Measurements from ENCODE around the gene PPM1A.

The PPM1A gene

DNA sequence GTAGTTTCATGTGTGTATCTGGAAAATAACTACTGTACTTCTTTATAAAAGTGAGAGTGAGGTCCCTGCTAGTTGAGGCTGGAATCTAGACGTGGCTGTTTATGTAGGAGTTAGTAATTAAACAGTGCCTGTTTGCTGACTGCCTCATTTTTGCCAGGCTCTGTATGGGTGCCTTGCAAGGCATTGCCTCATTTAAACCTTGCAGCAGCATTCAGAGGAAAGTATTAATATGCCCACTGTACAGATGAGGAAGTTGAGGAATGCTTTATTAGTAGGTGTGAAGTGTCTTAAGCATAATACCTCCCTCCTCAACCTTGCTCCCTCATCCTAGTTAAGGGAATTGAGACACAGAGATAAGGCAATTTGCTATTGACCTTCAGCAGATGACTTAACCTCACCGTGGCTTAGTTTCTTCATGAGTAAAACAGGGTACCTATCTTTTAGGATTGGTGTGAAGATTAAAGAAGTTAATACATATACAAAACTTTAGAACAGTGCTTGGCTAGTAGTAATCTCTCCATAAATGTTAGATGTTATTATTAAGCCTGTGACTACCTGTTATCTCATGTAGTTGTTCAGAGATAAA is 28.7 kb downstream of the PPM1A start:
- H3K4me2 ChIP-seq (ENCODE audit: low read length), result no peak overlapping the region
- H3K9ac ChIP-seq (ENCODE audit: low read length), result no peak overlapping the region
- no peak overlapping the region for H3K4me3 ChIP-seq (ENCODE audit: low read depth, low read length, poor library complexity, severe bottlenecking)
- TF ChIP-seq, protein P1, sequence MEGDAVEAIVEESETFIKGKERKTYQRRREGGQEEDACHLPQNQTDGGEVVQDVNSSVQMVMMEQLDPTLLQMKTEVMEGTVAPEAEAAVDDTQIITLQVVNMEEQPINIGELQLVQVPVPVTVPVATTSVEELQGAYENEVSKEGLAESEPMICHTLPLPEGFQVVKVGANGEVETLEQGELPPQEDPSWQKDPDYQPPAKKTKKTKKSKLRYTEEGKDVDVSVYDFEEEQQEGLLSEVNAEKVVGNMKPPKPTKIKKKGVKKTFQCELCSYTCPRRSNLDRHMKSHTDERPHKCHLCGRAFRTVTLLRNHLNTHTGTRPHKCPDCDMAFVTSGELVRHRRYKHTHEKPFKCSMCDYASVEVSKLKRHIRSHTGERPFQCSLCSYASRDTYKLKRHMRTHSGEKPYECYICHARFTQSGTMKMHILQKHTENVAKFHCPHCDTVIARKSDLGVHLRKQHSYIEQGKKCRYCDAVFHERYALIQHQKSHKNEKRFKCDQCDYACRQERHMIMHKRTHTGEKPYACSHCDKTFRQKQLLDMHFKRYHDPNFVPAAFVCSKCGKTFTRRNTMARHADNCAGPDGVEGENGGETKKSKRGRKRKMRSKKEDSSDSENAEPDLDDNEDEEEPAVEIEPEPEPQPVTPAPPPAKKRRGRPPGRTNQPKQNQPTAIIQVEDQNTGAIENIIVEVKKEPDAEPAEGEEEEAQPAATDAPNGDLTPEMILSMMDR (IDR thresholded peaks at IDR 0.05; ENCODE audit: low read length), result no peak
- no peak for TF ChIP-seq EZH2 (IDR thresholded peaks at IDR 0.05; ENCODE audit: borderline replicate concordance, low read length)
- H3K27ac ChIP-seq (ENCODE audit: low read depth, low read length, poor library complexity, severe bottlenecking), result no peak overlapping the region
- no peaks in the 10 kb centered on the region for H3K9me2 ChIP-seq (ENCODE audit: low read depth, low read length)
- H3K9me3 ChIP-seq (ENCODE audit: low read length), result no peaks in the 10 kb centered on the region
- H4K20me1 ChIP-seq (ENCODE audit: insufficient read depth, low read length), result 0 out of 2 replicates have a peak, but pooled peaks cover 4% of the 10 kb centered on the region
- peaks cover 89% of the 10 kb centered on the region for H3K79me2 ChIP-seq (ENCODE audit: insufficient read depth, low read length)
- H3K4me1 ChIP-seq (ENCODE audit: insufficient read depth, low read length, severe bottlenecking), result peaks cover 25% of the 10 kb centered on the region
- no peak overlapping the region for H2AFZ ChIP-seq (ENCODE audit: low read length)
- no peaks in the 10 kb centered on the region for H3K27me3 ChIP-seq (ENCODE audit: insufficient read depth, low read length)
- H3F3A ChIP-seq (ENCODE audit: insufficient read depth, low read length), result no peaks in the 10 kb centered on the region
- peaks cover 37% of the 10 kb centered on the region for H3K36me3 ChIP-seq (ENCODE audit: insufficient read depth, low read length)

DNA sequence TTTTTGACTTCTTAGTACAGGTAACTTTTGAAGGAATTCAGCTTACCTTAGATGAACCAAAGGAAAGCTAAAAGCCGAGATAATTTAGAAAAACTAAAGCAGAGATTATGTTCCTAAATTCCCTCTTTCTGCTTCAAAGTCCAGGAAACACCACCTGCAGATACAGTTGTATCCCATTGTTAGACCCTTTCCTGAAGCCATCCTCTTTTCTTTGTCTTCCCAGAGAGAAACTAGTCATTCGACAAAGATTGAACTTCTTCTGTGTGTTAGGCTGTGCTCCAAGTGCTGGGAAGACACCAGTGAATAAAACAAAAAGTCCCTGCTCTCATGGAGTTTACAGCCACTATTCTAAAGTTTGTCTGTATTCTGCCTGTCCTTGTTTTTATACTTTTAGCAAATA is 29.3 kb downstream of the PPM1A start:
- Histone ChIP-seq H3K4me2 (ENCODE audit: low read length) (no peak overlapping the region), H3K27me3 (ENCODE audit: insufficient read depth, low read length) (no peaks in the 10 kb centered on the region), H3K4me1 (ENCODE audit: insufficient read depth, low read length, severe bottlenecking) (peaks cover 18% of the 10 kb centered on the region), H3F3A (ENCODE audit: insufficient read depth, low read length) (no peaks in the 10 kb centered on the region), H3K9ac (ENCODE audit: low read length) (no peak overlapping the region), H3K9me3 (ENCODE audit: low read length) (no peaks in the 10 kb centered on the region), H3K9me2 (ENCODE audit: low read depth, low read length) (no peaks in the 10 kb centered on the region), H3K36me3 (ENCODE audit: insufficient read depth, low read length) (peaks cover 43% of the 10 kb centered on the region), H3K79me2 (ENCODE audit: insufficient read depth, low read length) (peaks cover 84% of the 10 kb centered on the region), H2AFZ (ENCODE audit: low read length) (no peak overlapping the region), H3K4me3 (ENCODE audit: low read depth, low read length, poor library complexity, severe bottlenecking) (no peak overlapping the region), H3K27ac (ENCODE audit: low read depth, low read length, poor library complexity, severe bottlenecking) (no peak overlapping the region), H4K20me1 (ENCODE audit: insufficient read depth, low read length) (0 out of 2 replicates have a peak, but pooled peaks cover 4% of the 10 kb centered on the region)
- no peak for TF ChIP-seq EZH2 (IDR thresholded peaks at IDR 0.05; ENCODE audit: borderline replicate concordance, low read length)
- TF ChIP-seq, protein P1 (IDR thresholded peaks at IDR 0.05; ENCODE audit: low read length), result no peak

DNA sequence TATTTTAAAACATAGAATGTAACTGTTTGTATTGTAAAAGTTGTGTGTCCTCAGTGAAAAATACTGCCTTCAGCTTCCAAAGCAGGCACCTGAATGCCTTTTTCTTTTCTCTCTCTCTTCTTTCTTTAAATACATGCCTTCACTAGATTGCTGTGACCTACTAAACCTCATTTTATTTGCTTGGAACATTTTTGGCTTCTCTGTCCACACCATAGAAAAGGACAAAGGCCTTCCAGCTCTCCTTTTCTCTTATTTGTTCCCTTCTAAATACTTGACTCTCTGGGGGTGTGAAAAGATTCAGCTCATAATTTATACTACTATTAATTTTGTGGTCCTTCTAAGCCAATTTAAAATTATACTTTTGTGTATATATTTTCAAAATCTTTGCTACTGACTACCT is 38.4 kb downstream of the PPM1A start:
- Histone ChIP-seq H3K9me2 (ENCODE audit: low read depth, low read length) (no peaks in the 10 kb centered on the region), H2AFZ (ENCODE audit: low read length) (no peak overlapping the region), H4K20me1 (ENCODE audit: insufficient read depth, low read length) (no peaks in the 10 kb centered on the region), H3K27ac (ENCODE audit: low read depth, low read length, poor library complexity, severe bottlenecking) (no peak overlapping the region), H3K4me2 (ENCODE audit: low read length) (no peak overlapping the region), H3K4me3 (ENCODE audit: low read depth, low read length, poor library complexity, severe bottlenecking) (no peak overlapping the region), H3K27me3 (ENCODE audit: insufficient read depth, low read length) (no peaks in the 10 kb centered on the region), H3K79me2 (ENCODE audit: insufficient read depth, low read length) (0 out of 2 replicates have a peak, but pooled peaks cover 7% of the 10 kb centered on the region), H3F3A (ENCODE audit: insufficient read depth, low read length) (no peaks in the 10 kb centered on the region), H3K9ac (ENCODE audit: low read length) (no peak overlapping the region), H3K9me3 (ENCODE audit: low read length) (no peaks in the 10 kb centered on the region), H3K4me1 (ENCODE audit: insufficient read depth, low read length, severe bottlenecking) (no peaks in the 10 kb centered on the region), H3K36me3 (ENCODE audit: insufficient read depth, low read length) (peaks cover 77% of the 10 kb centered on the region)
- TF ChIP-seq, protein P1 (IDR thresholded peaks at IDR 0.05; ENCODE audit: low read length), result no peak
- TF ChIP-seq EZH2 (IDR thresholded peaks at IDR 0.05; ENCODE audit: borderline replicate concordance, low read length), result no peak

Measured in OCI-LY1 (cell line).